Suprapubic skin (tissue), 4 donors: ENCODE results near the gene TAS2R50. TPM values are rescaled to one million over a fixed set of nuclear protein-coding genes. Genes with fewer than 3 reads are reported as not detected.
"Not testable (repeated sequence)": the region's sequence is repeated elsewhere in the genome, so short reads cannot be mapped to it uniquely, and the experiment has no call there.

Experiments used
- DNase-seq, 2 donors: peaks; one replicate each; pipeline ENCODE4 v3.0.0-alpha.2; 2019; ENCODE audit warnings: low spot score in 2 of 2
- H3K27ac ChIP-seq: fragments of 200-600 bp; sonication (generic); one replicate; pipeline ENCODE4 v1.5.1; 2019
- H3K27me3 ChIP-seq: fragments of 200-600 bp; sonication (generic); one replicate; pipeline ENCODE4 v1.5.1; 2019
- H3K36me3 ChIP-seq: fragments of 200-600 bp; sonication (generic); one replicate; pipeline ENCODE4 v1.5.1; 2019
- H3K4me1 ChIP-seq: fragments of 200-600 bp; sonication (generic); one replicate; pipeline ENCODE4 v1.5.1; 2019
- H3K4me3 ChIP-seq: fragments of 200-600 bp; sonication (generic); one replicate; pipeline ENCODE4 v1.5.1; 2019; ENCODE audit warnings: mild to moderate bottlenecking
- H3K9me3 ChIP-seq: fragments of 200-600 bp; sonication (generic); one replicate; pipeline ENCODE4 v1.5.1; 2019
- CTCF ChIP-seq, 2 donors: fragments of 200-600 bp in 1 of 2; fragments of 450-650 bp in 1 of 2; sonication (generic) in 1 of 2; IDR thresholded peaks; one replicate each; pipeline ENCODE4 v1.5.1; 2016 to 2019; ENCODE audit warnings: antibody characterized with exemption in 2 of 2, mild to moderate bottlenecking in 1 of 2, moderate library complexity in 1 of 2
- EP300 ChIP-seq: sonication (generic); formaldehyde crosslinking; IDR thresholded peaks from one replicate; pipeline ENCODE4 v1.6.1; 2017; ENCODE audit warnings: antibody characterized with exemption
- POLR2A ChIP-seq, 2 donors: fragments of 450-650 bp; IDR thresholded peaks; one replicate each; pipeline ENCODE4 v1.6.1; 2017; ENCODE audit warnings: antibody characterized with exemption in 2 of 2, mild to moderate bottlenecking in 2 of 2, moderate library complexity in 2 of 2
- POLR2AphosphoS5 ChIP-seq, 3 donors: sonication (generic); formaldehyde crosslinking; IDR thresholded peaks; one replicate each; pipeline ENCODE4 v1.6.1; 2017; ENCODE audit warnings: antibody characterized with exemption in 3 of 3
- WGBS: methylation state at CpG from one replicate; pipeline ENCODE4 v1.1.5; 2018; 5-methylcytosine and 5-hydroxymethylcytosine counted together
- total RNA-seq, 4 donors: library from RNA; depleted of rRNA; stranded (reverse); fragments of >200 nt; gene quantifications; one replicate each; pipeline ENCODE4 v1.1.0, GENCODE V29; 2016

Gene TAS2R50
- total RNA-seq = 1 to 10 TPM in 1 of 4 donors, under 1 TPM in 1, not detected in 2; 0.89 to 4.8 TPM

GRCh38 chr12:10986812-10987211 lies at the start of gene TAS2R50:
TSS of gene TAS2R50 (minus strand) at chr12:10986912. CDS start at chr12:10986860, 52 bp downstream.
- Histone ChIP-seq H3K27ac (no peak within 1 kb of the TSS), H3K9me3 (no peaks in the 10 kb centered on the region), H3K27me3 (no peaks in the 10 kb centered on the region), H3K4me1 (no peaks in the 10 kb centered on the region), H3K36me3 (no peaks in the 10 kb centered on the region), H3K4me3 (no peak within 1 kb of the TSS)
- TF ChIP-seq POLR2AphosphoS5 (IDR thresholded peaks at IDR 0.05) (no peak), EP300 (no peak), CTCF (IDR thresholded peaks at IDR 0.05) (no peak), POLR2A (IDR thresholded peaks at IDR 0.05) (no peak)
- DNase-seq = no peak
- 47% methylated on average over 2 of the region's 2 CpGs for whole genome bisulfite sequencing

GRCh38 chr12:11033959-11034358 lies 47.2 kb upstream of the TAS2R50 start:
- not testable (repeated sequence) for H3K4me3 ChIP-seq, DNase-seq, H3K4me1 ChIP-seq, H3K36me3 ChIP-seq, H3K27me3 ChIP-seq, H3K27ac ChIP-seq, H3K9me3 ChIP-seq
- WGBS = 94% methylated on average over 1 of the region's 3 CpGs

GRCh38 chr12:11031307-11031706 lies 44.6 kb upstream of the TAS2R50 start, which contains the start of gene TAS2R31:
TSS of gene TAS2R31 (minus strand) at chr12:11031407. CDS start at chr12:11031335, 72 bp downstream.
- Histone ChIP-seq H3K4me1 (no peaks in the 10 kb centered on the region), H3K27me3 (no peaks in the 10 kb centered on the region), H3K27ac (no peak within 1 kb of the TSS), H3K36me3 (peaks cover 18% of the 10 kb centered on the region), H3K4me3 (no peak within 1 kb of the TSS), H3K9me3 (no peaks in the 10 kb centered on the region)
- DNase-seq = no peak
- 97% methylated on average over 6 of the region's 6 CpGs for WGBS
- TF ChIP-seq EP300 (no peak), POLR2AphosphoS5 (IDR thresholded peaks at IDR 0.05) (no peak), CTCF (IDR thresholded peaks at IDR 0.05) (no peak), POLR2A (IDR thresholded peaks at IDR 0.05) (no peak)

- DNase-seq = no peak
- H3K36me3 ChIP-seq = peaks cover 12% of the 10 kb centered on the region
- no peaks in the 10 kb centered on the region for H3K27me3 ChIP-seq
- no peak overlapping the region for H3K27ac ChIP-seq
- H3K9me3 ChIP-seq = peaks cover 5% of the 10 kb centered on the region
- no peaks in the 10 kb centered on the region for H3K4me1 ChIP-seq
- 94% methylated on average over 6 of the region's 6 CpGs for WGBS
- no peak for TF ChIP-seq POLR2A (IDR thresholded peaks at IDR 0.05)
- TF ChIP-seq POLR2AphosphoS5 (IDR thresholded peaks at IDR 0.05) = no peak
- no peak for TF ChIP-seq CTCF (IDR thresholded peaks at IDR 0.05)
- TF ChIP-seq EP300 = no peak
- H3K4me3 ChIP-seq = no peak overlapping the region
Observed at GRCh38 chr12:11026118-11026517, 39.4 kb upstream of the TAS2R50 start.

GRCh38 chr12:11023387-11023786 lies 36.7 kb upstream of the TAS2R50 start:
- H3K9me3 ChIP-seq = peaks cover 5% of the 10 kb centered on the region
- H3K27me3 ChIP-seq = no peaks in the 10 kb centered on the region
- no peaks in the 10 kb centered on the region for H3K4me1 ChIP-seq
- H3K36me3 ChIP-seq = peaks cover 12% of the 10 kb centered on the region
- no peak overlapping the region for H3K27ac ChIP-seq
- no peak for DNase-seq
- TF ChIP-seq POLR2AphosphoS5 (IDR thresholded peaks at IDR 0.05) (no peak), POLR2A (IDR thresholded peaks at IDR 0.05) (no peak), EP300 (no peak), CTCF (IDR thresholded peaks at IDR 0.05) (no peak)
- no peak overlapping the region for H3K4me3 ChIP-seq
- WGBS = 78% methylated on average over 2 of the region's 2 CpGs

- Histone ChIP-seq H3K36me3 (peaks cover 4% of the 10 kb centered on the region), H3K4me3 (no peak within 1 kb of the TSS), H3K27ac (no peak within 1 kb of the TSS), H3K4me1 (no peaks in the 10 kb centered on the region), H3K9me3 (peaks cover 5% of the 10 kb centered on the region), H3K27me3 (no peaks in the 10 kb centered on the region)
- 72% methylated on average over 1 of the region's 1 CpG for WGBS
- no peak for DNase-seq
- TF ChIP-seq CTCF (IDR thresholded peaks at IDR 0.05) (no peak), EP300 (no peak), POLR2AphosphoS5 (IDR thresholded peaks at IDR 0.05) (no peak), POLR2A (IDR thresholded peaks at IDR 0.05) (no peak)
Observed at GRCh38 chr12:11022520-11022919, 35.8 kb upstream of the TAS2R50 start, which contains the start of gene TAS2R19. TSS of gene TAS2R19 (minus strand) at chr12:11022620. CDS start at chr12:11022571, 49 bp downstream.
